ENCODE measurements around the gene ISY1. TPM values are rescaled to one million over a fixed set of nuclear protein-coding genes. Genes with fewer than 3 reads are reported as not detected.
A peak's percentile ranks its signal among the peaks of the same experiment; 100 is the strongest.

The ISY1 gene
- total and polyA plus RNA-seq, 2 of the 4 experiments (the other 2 are of a cell fraction): 28.5 to 31.5 TPM

- no peak overlapping the region for H2BK15ac ChIP-seq (ENCODE audit: low read depth, low read length)
- no peaks in the 10 kb centered on the region for H3K9me3 ChIP-seq (ENCODE audit: control insufficient read depth, insufficient read depth, low read length)
- H3K4me1 ChIP-seq (ENCODE audit: control insufficient read depth, insufficient read depth, low read length): peaks cover 9% of the 10 kb centered on the region
- H3K4ac ChIP-seq (ENCODE audit: low read depth, low read length): no peak overlapping the region
- H3K14ac ChIP-seq (replicated peaks; ENCODE audit: low read depth, low read length): no peak overlapping the region
- no peak overlapping the region for H2AFZ ChIP-seq (replicated peaks; ENCODE audit: low read length, poor library complexity)
- H3K56ac ChIP-seq (ENCODE audit: extremely low read depth, insufficient read depth, low read length): no peak overlapping the region
- H3K9ac ChIP-seq (ENCODE audit: low read depth, low read length): no peak overlapping the region
- WGBS, 2 experiments (ENCODE audit: extremely low coverage in 2 of 2, insufficient read length in 1 of 2): 98% methylated on average over 7 of the region's 16 CpGs; no CpG with 5 or more reads in 1 of the 2 experiments
- H3K9me1 ChIP-seq (ENCODE audit: insufficient read depth, low read length): peaks cover 1% of the 10 kb centered on the region
- no peak overlapping the region for H3K27ac ChIP-seq (ENCODE audit: insufficient read depth, low read length)
- peaks cover 33% of the 10 kb centered on the region for H3K36me3 ChIP-seq (ENCODE audit: control insufficient read depth, insufficient read depth, low read length)
- no peak overlapping the region for H3K4me2 ChIP-seq (ENCODE audit: low read depth, low read length)
- H3K23ac ChIP-seq (ENCODE audit: low read depth, low read length): no peak overlapping the region
- ATAC-seq (ENCODE audit: low read depth) (no peak), DNase-seq (no peak)
- BruUV-seq (replicated peaks): no TSS peak
- in situ Hi-C loops (cut with MboI; ENCODE audit: low sequenced_read_pairs) (no loop called here), dilution Hi-C loops (cut with HindIII; ENCODE audit: low sequenced_read_pairs, unreplicated experiment) (no loop called here), intact Hi-C loops (cut with micrococcal nuclease) (no loop called here)
- TF ChIP-seq FOS (IDR thresholded peaks at IDR 0.05; ENCODE audit: low read depth, low read length): no peak
- TF ChIP-seq USF2 (IDR thresholded peaks at IDR 0.05; ENCODE audit: low read depth, low read length): no peak
- no peak for TF ChIP-seq RFX5 (IDR thresholded peaks at IDR 0.05; ENCODE audit: low read depth, low read length)
- TF ChIP-seq ELK1 (IDR thresholded peaks at IDR 0.05; ENCODE audit: borderline replicate concordance, low read depth, low read length): no peak
- TF ChIP-seq MAZ (IDR thresholded peaks at IDR 0.05; ENCODE audit: borderline replicate concordance, low read depth, low read length): no peak
- H4K5ac ChIP-seq (ENCODE audit: low read depth, low read length): no peak overlapping the region
- H3K27me3 ChIP-seq (ENCODE audit: control insufficient read depth, insufficient read depth, low read length): no peaks in the 10 kb centered on the region
- H3K4me3 ChIP-seq (ENCODE audit: insufficient read depth, low read depth, low read length): no peak overlapping the region
- H2BK5ac ChIP-seq (ENCODE audit: low read depth, low read length, poor library complexity, severe bottlenecking): no peak overlapping the region
- no peaks in the 10 kb centered on the region; a peak in 1 of 4 replicates for H3K79me1 ChIP-seq (ENCODE audit: low read depth in 1 of 2, low read length in 2 of 2)
- H4K20me1 ChIP-seq (ENCODE audit: insufficient read depth, low read length): 0 out of 2 replicates have a peak, but pooled peaks cover 2% of the 10 kb centered on the region
- ChIA-PET POLR2A (ENCODE audit: unreplicated experiment) (no interaction called here), CTCF (no interaction called here)
- H2AK9ac ChIP-seq (replicated peaks; ENCODE audit: low read depth, low read length, poor library complexity): peak overlapping the region; percentile 20
- H4K8ac ChIP-seq (ENCODE audit: low read depth in 2 of 2, low read length in 2 of 2): no peak overlapping the region
- no peak overlapping the region for H2AK5ac ChIP-seq (ENCODE audit: low read depth, low read length)
- H2BK20ac ChIP-seq (ENCODE audit: low read depth, low read length): no peak overlapping the region
- H2BK120ac ChIP-seq (ENCODE audit: low read depth, low read length): no peak overlapping the region
- H4K91ac ChIP-seq (ENCODE audit: insufficient read depth, low read depth, low read length): no peak overlapping the region
- no peak overlapping the region for H3K18ac ChIP-seq (ENCODE audit: low read depth, low read length)
These were observed 32.3 kb downstream of the ISY1 start for GRCh38 chr3:129128357-129129155.
